H1 (cell line): ENCODE data around the gene TSN. TPM values are rescaled to one million over a fixed set of nuclear protein-coding genes. Genes with fewer than 3 reads are reported as not detected.

Experiments used
- CTCF ChIA-PET: fragments of 300-600 bp; sonication (Branson Sonifier 250); formaldehyde crosslinking; loops from one replicate; lab custom pipeline; 2021; ENCODE audit not compliant: partially characterized antibody; lab: Charles Lee
- POLR2A ChIA-PET: fragments of 300-600 bp; sonication (Branson Sonifier 250); formaldehyde crosslinking; loops from one replicate; lab custom pipeline; 2021; ENCODE audit warnings: inconsistent platforms; ENCODE audit not compliant: partially characterized antibody; lab: Charles Lee
- DNase-seq, 2 experiments: peaks; one replicate each; pipeline versions ENCODE4 v3.0.0 to v3.0.0-alpha.2; 2010 to 2022; ENCODE audit warnings: low spot score in 2 of 2, low read depth in 1 of 2, mixed read lengths in 1 of 2
- FAIRE-seq: peaks from 2 replicates; lab custom pipeline; 2011; peaks lifted over from hg19 to GRCh38; lab: Jason Lieb, UNC
- H2AFZ ChIP-seq: 2 replicates; pipeline ENCODE4 v1.8.1; 2012; ENCODE audit warnings: low read length, inconsistent platforms
- H2AK5ac ChIP-seq: 2 replicates; pipeline ENCODE4 v1.6.1; 2013; ENCODE audit warnings: low read depth, low read length
- H2BK120ac ChIP-seq: replicated peaks from 2 replicates; pipeline ENCODE3; 2013; ENCODE audit warnings: low read depth, low read length, inconsistent platforms
- H2BK12ac ChIP-seq: 2 replicates; pipeline ENCODE4 v1.6.1; 2013; ENCODE audit warnings: low read depth, low read length
- H2BK15ac ChIP-seq: 2 replicates; pipeline ENCODE4 v1.6.1; 2013; ENCODE audit warnings: low read length
- H2BK20ac ChIP-seq: 2 replicates; pipeline ENCODE4 v1.6.1; 2013; ENCODE audit warnings: low read length
- H2BK5ac ChIP-seq: 2 replicates; pipeline ENCODE4 v1.6.1; 2013; ENCODE audit warnings: low read depth, low read length
- H3K14ac ChIP-seq: 2 replicates; pipeline ENCODE4 v1.6.1; 2013; ENCODE audit warnings: inconsistent platforms; ENCODE audit not compliant: insufficient read length
- H3K18ac ChIP-seq: 2 replicates; pipeline ENCODE4 v1.6.1; 2013; ENCODE audit warnings: low read length; ENCODE audit errors: extremely low read depth
- H3K23ac ChIP-seq: 2 replicates; pipeline ENCODE4 v1.6.1; 2013; ENCODE audit warnings: inconsistent platforms; ENCODE audit not compliant: insufficient read length
- H3K23me2 ChIP-seq: 2 replicates; pipeline ENCODE4 v1.6.1; 2013; ENCODE audit warnings: low read depth, low read length
- H3K27ac ChIP-seq: 2 replicates; pipeline ENCODE4 v1.6.1; 2011; ENCODE audit warnings: low read depth, low read length, inconsistent platforms
- H3K27me3 ChIP-seq, 4 experiments: replicated peaks in 1 of 4; 1 replicate in 1 of 4; 2 replicates in 3 of 4; pipeline versions ENCODE4 v1.6.1 to v1.8.1; 2011 to 2013; ENCODE audit warnings: low read length in 3 of 4, mild to moderate bottlenecking in 3 of 4, inconsistent platforms in 2 of 4, mixed read lengths in 2 of 4, moderate library complexity in 1 of 4; ENCODE audit not compliant: control insufficient read depth in 3 of 4, insufficient read depth in 3 of 4; ENCODE audit errors: extremely low read depth in 1 of 4
- H3K36me3 ChIP-seq, 4 experiments: 2 replicates each; pipeline versions ENCODE4 v1.6.1 to v1.8.1; 2011 to 2013; ENCODE audit warnings: mild to moderate bottlenecking in 4 of 4, low read length in 3 of 4, moderate library complexity in 2 of 4, control low read depth in 1 of 4, inconsistent platforms in 1 of 4; ENCODE audit not compliant: insufficient read depth in 4 of 4, control insufficient read depth in 2 of 4
- H3K4ac ChIP-seq: replicated peaks from 2 replicates; pipeline ENCODE3; 2013; ENCODE audit warnings: low read length, low read depth, mixed read lengths, inconsistent platforms; ENCODE audit not compliant: insufficient read length
- H3K4me1 ChIP-seq, 4 experiments: replicated peaks in 1 of 4; 1 replicate in 1 of 4; 2 replicates in 3 of 4; pipeline versions ENCODE4 v1.6.1 to v1.8.1; 2011 to 2013; ENCODE audit warnings: low read length in 3 of 4, inconsistent platforms in 2 of 4, mixed read lengths in 1 of 4; ENCODE audit not compliant: insufficient read depth in 4 of 4, control insufficient read depth in 3 of 4
- H3K4me2 ChIP-seq, 2 experiments: 2 replicates each; pipeline versions ENCODE4 v1.6.1 to v1.8.1; 2011 to 2013; ENCODE audit warnings: low read depth in 2 of 2, low read length in 2 of 2, control low read depth in 1 of 2, inconsistent platforms in 1 of 2, mild to moderate bottlenecking in 1 of 2; ENCODE audit not compliant: insufficient read depth in 1 of 2
- H3K4me3 ChIP-seq, 4 experiments: fragments of 200-600, 300-600 bp in 1 of 4; sonication (generic), shearing (Covaris generic), sonication (Bioruptor Twin) in 1 of 4; 2 replicates each; pipeline versions ENCODE4 v1.5.1 to v1.8.1; 2011 to 2016; ENCODE audit warnings: low read length in 4 of 4, low read depth in 3 of 4, control low read depth in 2 of 4, inconsistent platforms in 2 of 4, mild to moderate bottlenecking in 2 of 4, mixed read lengths in 1 of 4, moderate library complexity in 1 of 4; ENCODE audit not compliant: insufficient read depth in 2 of 4; ENCODE audit errors: extremely low read depth in 1 of 4
- H3K56ac ChIP-seq: replicated peaks from 2 replicates; pipeline ENCODE3; 2013; ENCODE audit warnings: low read depth, mild to moderate bottlenecking, mixed read lengths, low read length, inconsistent platforms; ENCODE audit not compliant: insufficient read length
- H3K79me1 ChIP-seq: 2 replicates; pipeline ENCODE4 v1.6.1; 2013; ENCODE audit warnings: low read depth, low read length, control low read depth
- H3K79me2 ChIP-seq, 2 experiments: 2 replicates each; pipeline versions ENCODE4 v1.6.1 to v1.8.1; 2012 to 2013; ENCODE audit warnings: low read length in 2 of 2, mild to moderate bottlenecking in 2 of 2, inconsistent platforms in 1 of 2; ENCODE audit not compliant: insufficient read depth in 2 of 2, control insufficient read depth in 1 of 2
- H3K9ac ChIP-seq, 4 experiments: replicated peaks in 1 of 4; 1 replicate in 1 of 4; 2 replicates in 3 of 4; pipeline versions ENCODE4 v1.6.1 to v1.8.1; 2011 to 2013; ENCODE audit warnings: low read depth in 3 of 4, low read length in 3 of 4, control low read depth in 2 of 4, mild to moderate bottlenecking in 2 of 4, moderate library complexity in 2 of 4, inconsistent platforms in 1 of 4; ENCODE audit errors: extremely low read depth in 1 of 4
- H3K9me3 ChIP-seq, 2 experiments: 2 replicates each; pipeline versions ENCODE4 v1.6.1 to v1.8.1; 2012 to 2013; ENCODE audit warnings: mild to moderate bottlenecking in 2 of 2, moderate library complexity in 2 of 2, control low read depth in 1 of 2, inconsistent platforms in 1 of 2, low read depth in 1 of 2, low read length in 1 of 2, mixed read lengths in 1 of 2; ENCODE audit not compliant: insufficient read depth in 2 of 2
- H4K20me1 ChIP-seq, 2 experiments: replicated peaks in 1 of 2; 2 replicates each; pipeline versions ENCODE3 to v1.8.1; 2011 to 2013; ENCODE audit warnings: inconsistent platforms in 2 of 2, low read length in 2 of 2, mild to moderate bottlenecking in 1 of 2; ENCODE audit not compliant: insufficient read depth in 2 of 2, control insufficient read depth in 1 of 2
- H4K5ac ChIP-seq: 2 replicates; pipeline ENCODE4 v1.6.1; 2013; ENCODE audit warnings: low read length, low read depth, mixed read lengths, inconsistent platforms; ENCODE audit not compliant: insufficient read length
- H4K8ac ChIP-seq: 2 replicates; pipeline ENCODE4 v1.8.0; 2013; ENCODE audit warnings: mild to moderate bottlenecking, moderate library complexity, low read length, inconsistent platforms; ENCODE audit not compliant: insufficient read depth; ENCODE audit errors: extremely low read depth
- H4K91ac ChIP-seq: replicated peaks from 2 replicates; pipeline ENCODE3; 2013; ENCODE audit warnings: low read length, mixed read lengths, inconsistent platforms; ENCODE audit not compliant: insufficient read length
- BACH1 ChIP-seq: IDR thresholded peaks from 2 replicates; pipeline ENCODE4 v1.6.1; 2012; ENCODE audit warnings: low read length, improper control_type of control experiment
- BCL11A ChIP-seq, 2 experiments: IDR thresholded peaks; one replicate each; pipeline ENCODE4 v1.6.1; 2011; ENCODE audit warnings: low read depth in 2 of 2, low read length in 2 of 2, mild to moderate bottlenecking in 2 of 2
- CHD1 ChIP-seq: IDR thresholded peaks from 2 replicates; pipeline ENCODE4 v1.6.1; 2012; ENCODE audit warnings: low read depth, low read length, improper control_type of control experiment
- CHD2 ChIP-seq: IDR thresholded peaks from 2 replicates; pipeline ENCODE4 v1.6.1; 2012; ENCODE audit warnings: low read length, improper control_type of control experiment
- CREB1 ChIP-seq: IDR thresholded peaks from 2 replicates; pipeline ENCODE4 v1.6.1; 2012; ENCODE audit warnings: inconsistent platforms
- EGR1 ChIP-seq: IDR thresholded peaks from 2 replicates; pipeline ENCODE4 v1.6.1; 2011; ENCODE audit warnings: low read depth, low read length, borderline replicate concordance
- FOSL1 ChIP-seq: IDR thresholded peaks from 2 replicates; pipeline ENCODE4 v1.6.1; 2011; ENCODE audit warnings: mild to moderate bottlenecking, low read depth, low read length, moderate library complexity; ENCODE audit not compliant: insufficient read depth
- JUN ChIP-seq: IDR thresholded peaks from 2 replicates; pipeline ENCODE4 v1.6.1; 2011; ENCODE audit warnings: low read depth, mild to moderate bottlenecking, improper control_type of control experiment, low read length
- KDM1A ChIP-seq: fragments of 200-600, 300-600 bp; sonication (generic); IDR thresholded peaks from 2 replicates; pipeline ENCODE4 v1.7.1; 2016; ENCODE audit warnings: mild to moderate bottlenecking, low read length, borderline replicate concordance
- SIN3A ChIP-seq, 2 experiments: IDR thresholded peaks in 1 of 2; conservative IDR thresholded peaks in 1 of 2; 2 replicates each; pipeline ENCODE4 v1.6.1; 2011 to 2012; ENCODE audit warnings: low read length in 2 of 2, improper control_type of control experiment in 1 of 2, low read depth in 1 of 2, mild to moderate bottlenecking in 1 of 2
- SP2 ChIP-seq: IDR thresholded peaks from 2 replicates; pipeline ENCODE4 v1.6.1; 2012; ENCODE audit warnings: mild to moderate bottlenecking, low read length, inconsistent platforms
- SRF ChIP-seq: IDR thresholded peaks from 2 replicates; pipeline ENCODE4 v1.6.1; 2011; ENCODE audit warnings: mild to moderate bottlenecking, low read depth, low read length, moderate library complexity
- TBP ChIP-seq: IDR thresholded peaks from 2 replicates; pipeline ENCODE4 v1.6.1; 2011; ENCODE audit warnings: low read depth, low read length, improper control_type of control experiment
- WGBS, 2 experiments: shearing (Covaris generic) in 1 of 2; methylation state at CpG; one replicate each; pipeline versions ENCODE4 v1.1.6 to v1.1.7; 2013 to 2015; ENCODE audit warnings: low lambda C conversion rate in 2 of 2, mixed read lengths in 2 of 2, inconsistent platforms in 1 of 2, low coverage in 1 of 2, missing lambda C conversion rate in 1 of 2; ENCODE audit not compliant: insufficient replicate concordance in 2 of 2, insufficient coverage in 1 of 2, insufficient read length in 1 of 2; ENCODE audit errors: extremely low coverage in 1 of 2, missing lambda C conversion rate in 1 of 2; 5-methylcytosine and 5-hydroxymethylcytosine counted together
- polyA plus RNA-seq, 7 experiments: library from polyadenylated mRNA; depleted of rRNA in 3 of 7; stranded (reverse) in 5 of 7; unstranded in 2 of 7; fragments of >200 nt in 5 of 7; fragments of 200-250 nt in 2 of 7; gene quantifications; 1 replicate in 5 of 7; 2 replicates in 1 of 7; 4 replicates in 1 of 7; pipeline versions ENCODE4 v1.2.1 to v1.2.3, GENCODE V29; 2011 to 2013; ENCODE audit warnings: missing spikeins in 2 of 7, mixed read lengths in 2 of 7
- total RNA-seq: library from RNA; stranded (reverse); fragmentation: NEBNext Ultra II Directional; extraction: Animal tissue kit (Norgen Biotek cat#: 25700); gene quantifications from 2 replicates; pipeline ENCODE4 v1.2.1, GENCODE V29; 2021

The TSN gene
- total and polyA plus RNA-seq, 2 of the 8 experiments (the other 6 are each of a cell fraction or from before 2014, with no cell fraction given), result 44.4 to 96.1 TPM

DNA sequence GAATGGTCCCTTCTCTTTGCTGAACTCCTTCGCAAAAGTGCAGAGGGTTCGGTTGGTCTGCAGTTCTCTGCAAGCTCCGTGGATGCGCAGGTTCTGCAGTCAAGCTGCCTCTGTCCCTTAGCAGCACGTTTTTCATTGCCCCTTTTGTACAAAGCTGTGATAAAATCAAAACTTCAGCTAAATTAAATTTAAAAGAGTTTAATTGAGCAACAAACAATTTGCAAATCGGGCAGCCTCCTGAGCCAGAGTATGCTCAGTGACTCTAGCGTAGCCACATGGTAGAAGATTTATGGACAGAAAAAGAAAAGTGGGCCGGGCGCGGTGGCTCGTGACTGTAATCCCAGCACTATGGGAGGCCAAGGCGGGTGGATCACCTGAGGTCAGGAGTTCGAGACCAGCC is 18.8 kb downstream of the TSN start:
- Histone ChIP-seq H3K4me2 (no peak overlapping the region), H2BK15ac (no peak overlapping the region), H2BK5ac (no peak overlapping the region; the same call in 1 of the 2 replicates), H4K91ac (no peak overlapping the region), H3K79me2 (no peaks in the 10 kb centered on the region), H3K4ac (no peak overlapping the region), H3K9me3 (no peaks in the 10 kb centered on the region), H2BK20ac (no peak overlapping the region), H3K56ac (no peak overlapping the region), H3K27me3 (no peaks in the 10 kb centered on the region), H2AFZ (no peak overlapping the region), H3K9ac (no peak overlapping the region), H2BK12ac (no peak overlapping the region), H3K23ac (no peak overlapping the region), H3K4me3 (no peak overlapping the region), H3K4me1 (peaks cover 0 to 6% (median 1%) of the 10 kb centered on the region in 4 experiments; a peak in 3 of 7 replicates), H4K8ac (no peak overlapping the region), H4K20me1 (peaks cover 0 to 2% of the 10 kb centered on the region in 2 experiments), H2AK5ac (no peak overlapping the region), H2BK120ac (no peak overlapping the region), H3K79me1 (no peaks in the 10 kb centered on the region), H3K36me3 (peaks cover 0 to 4% (median 0%) of the 10 kb centered on the region in 4 experiments; a peak in 1 of 8 replicates), H3K18ac (no peak overlapping the region), H3K14ac (no peak overlapping the region), H3K23me2 (peaks cover 4% of the 10 kb centered on the region; the same call in 1 of the 2 replicates), H3K27ac (no peak overlapping the region), H4K5ac (no peak overlapping the region)
- DNase-seq (no peak), FAIRE-seq (no peak)
- 92% methylated on average over 13 of the region's 13 CpGs; no CpG with 5 or more reads in 1 of the 2 experiments for WGBS, 2 experiments
- ChIA-PET POLR2A (interaction anchor here (2.1 kb wide), 1 partner anchor 15 kb away, joined by 4 read pairs; no protein-coding TSS in a partner anchor), CTCF (interaction anchor here (2.0 kb wide), 1 partner anchor 14 kb away, joined by 4 read pairs; no protein-coding TSS in a partner anchor)
- TF ChIP-seq EGR1 (no peak), TBP (no peak), KDM1A (no peak), CHD2 (no peak), CHD1 (no peak), JUN (no peak), BCL11A (IDR thresholded peaks at IDR 0.05; ENCODE audit: low read depth in 2 of 2, low read length in 2 of 2) (no peak), FOSL1 (no peak), SRF (no peak), SIN3A (conservative IDR thresholded peaks at IDR 0.05 in 1 of 2, IDR thresholded peaks at IDR 0.05 in 1 of 2; ENCODE audit: low read depth in 1 of 2, low read length in 2 of 2) (no peak), CREB1 (no peak), BACH1 (no peak), SP2 (no peak)
